WTC11 (cell line): ENCODE data around the gene MAP4K4. TPM values are rescaled to one million over a fixed set of nuclear protein-coding genes. Genes with fewer than 3 reads are reported as not detected.

Source experiments
- ATAC-seq: fragments of 200-7000 bp; cut with Tn5 transposase; 2 replicates; pipeline ENCODE4 v1.10.0; 2021; ENCODE audit warnings: mild to moderate bottlenecking, moderate library complexity
- CTCF ChIA-PET: fragments of 300-600 bp; sonication (Branson Sonifier 250); formaldehyde crosslinking; loops from one replicate; lab custom pipeline; 2021; ENCODE audit warnings: antibody characterized with exemption; lab: Charles Lee
- POLR2A ChIA-PET: fragments of 350-600 bp; sonication (Branson Sonifier 250); formaldehyde crosslinking; loops from one replicate; lab custom pipeline; 2021; ENCODE audit warnings: antibody characterized with exemption; lab: Charles Lee
- DNase-seq: peaks from one replicate; pipeline ENCODE4 v3.0.0; 2021; ENCODE audit warnings: low spot score
- H3K27ac Mint-ChIP-seq: 2 replicates; pipeline ENCODE4 v1.8.0; 2021; ENCODE audit warnings: mixed read lengths
- H3K27me3 Mint-ChIP-seq: 2 replicates; pipeline ENCODE4 v1.8.0; 2021; ENCODE audit warnings: low read depth, mild to moderate bottlenecking, moderate library complexity, mixed read lengths
- H3K36me3 Mint-ChIP-seq: 2 replicates; pipeline ENCODE4 v1.8.0; 2021; ENCODE audit warnings: mixed read lengths
- H3K4me1 Mint-ChIP-seq: 2 replicates; pipeline ENCODE4 v1.8.0; 2022; ENCODE audit warnings: mixed read lengths
- H3K4me3 Mint-ChIP-seq: 2 replicates; pipeline ENCODE4 v1.8.0; 2021; ENCODE audit warnings: mild to moderate bottlenecking, moderate library complexity, mixed read lengths
- H3K9me3 Mint-ChIP-seq: 2 replicates; pipeline ENCODE4 v1.8.0; 2021; ENCODE audit warnings: mixed read lengths
- AFF4 ChIP-seq: sonication (generic); formaldehyde crosslinking; IDR thresholded peaks from 2 replicates; pipeline ENCODE4 v1.8.1; 2023; ENCODE audit warnings: mild to moderate bottlenecking, missing genetic modification reagents, borderline replicate concordance
- AR ChIP-seq: fragments of 250-450 bp; sonication (Bioruptor Pico); IDR thresholded peaks from 2 replicates; pipeline ENCODE4 v1.9.0; 2021; ENCODE audit warnings: mild to moderate bottlenecking
- ATF3 ChIP-seq: sonication (generic); formaldehyde crosslinking; conservative IDR thresholded peaks from 2 replicates; pipeline ENCODE4 v1.8.1; 2022; ENCODE audit warnings: mild to moderate bottlenecking, missing genetic modification reagents
- E2F4 ChIP-seq: sonication (generic); formaldehyde crosslinking; IDR thresholded peaks from 2 replicates; pipeline ENCODE4 v1.8.1; 2022; ENCODE audit warnings: low read depth, mild to moderate bottlenecking, moderate library complexity, missing genetic modification reagents, borderline replicate concordance
- FOXK1 ChIP-seq: sonication (generic); formaldehyde crosslinking; IDR thresholded peaks from 2 replicates; pipeline ENCODE4 v1.8.0; 2022; ENCODE audit warnings: mild to moderate bottlenecking, moderate library complexity, missing genetic modification reagents
- HMGXB4 ChIP-seq: sonication (generic); formaldehyde crosslinking; IDR thresholded peaks from 2 replicates; pipeline ENCODE4 v1.8.1; 2023; ENCODE audit warnings: mild to moderate bottlenecking, moderate library complexity, missing genetic modification reagents
- IRF1 ChIP-seq: sonication (generic); formaldehyde crosslinking; IDR thresholded peaks from 2 replicates; pipeline ENCODE4 v1.8.0; 2023; ENCODE audit warnings: missing genetic modification reagents
- SMAD3 ChIP-seq: sonication (generic); formaldehyde crosslinking; IDR thresholded peaks from 2 replicates; pipeline ENCODE4 v1.8.0; 2022; ENCODE audit warnings: missing genetic modification reagents, mild to moderate bottlenecking, borderline replicate concordance
- ZBTB21 ChIP-seq: sonication (generic); formaldehyde crosslinking; IDR thresholded peaks from 2 replicates; pipeline ENCODE4 v1.8.1; 2023; ENCODE audit warnings: mild to moderate bottlenecking, missing genetic modification reagents, borderline replicate concordance
- ZNF317 ChIP-seq: sonication (generic); formaldehyde crosslinking; IDR thresholded peaks from 2 replicates; pipeline ENCODE4 v1.8.1; 2023; ENCODE audit warnings: low read depth, mild to moderate bottlenecking, moderate library complexity, missing genetic modification reagents, borderline replicate concordance
- ZNF416 ChIP-seq: fragments of 250-450 bp; sonication (Bioruptor Pico); IDR thresholded peaks from 2 replicates; pipeline ENCODE4 v1.9.0; 2021; ENCODE audit warnings: mild to moderate bottlenecking, inconsistent platforms
- ZNF423 ChIP-seq: fragments of 250-450 bp; sonication (Bioruptor Pico); IDR thresholded peaks from 2 replicates; pipeline ENCODE4 v2.1.2; 2022; ENCODE audit warnings: mild to moderate bottlenecking, moderate library complexity
- total RNA-seq: library from RNA; stranded (reverse); gene quantifications from 3 replicates; pipeline ENCODE4 v1.2.3, GENCODE V29; 2021
- TF ChIP-seq, protein P1 (sequence below): sonication (generic); formaldehyde crosslinking; conservative IDR thresholded peaks from 2 replicates; pipeline ENCODE4 v1.8.1; 2023; ENCODE audit warnings: mild to moderate bottlenecking, low read depth, missing genetic modification reagents, moderate library complexity
- TF ChIP-seq, protein P2 (sequence below): sonication (generic); formaldehyde crosslinking; IDR thresholded peaks from 2 replicates; pipeline ENCODE4 v1.8.0; 2022; ENCODE audit warnings: mild to moderate bottlenecking, missing genetic modification reagents
- TF ChIP-seq, protein P3 (sequence below): sonication (generic); formaldehyde crosslinking; IDR thresholded peaks from 2 replicates; pipeline ENCODE4 v1.8.0; 2022; ENCODE audit warnings: mild to moderate bottlenecking, missing genetic modification reagents
- TF ChIP-seq, protein P4 (sequence below): fragments of 250-450 bp; sonication (Bioruptor Pico); IDR thresholded peaks from 2 replicates; pipeline ENCODE4 v1.9.0; 2021; ENCODE audit warnings: mild to moderate bottlenecking

Gene MAP4K4
- total RNA-seq, 1 experiment from 2014 or later = 112 TPM

DNA sequence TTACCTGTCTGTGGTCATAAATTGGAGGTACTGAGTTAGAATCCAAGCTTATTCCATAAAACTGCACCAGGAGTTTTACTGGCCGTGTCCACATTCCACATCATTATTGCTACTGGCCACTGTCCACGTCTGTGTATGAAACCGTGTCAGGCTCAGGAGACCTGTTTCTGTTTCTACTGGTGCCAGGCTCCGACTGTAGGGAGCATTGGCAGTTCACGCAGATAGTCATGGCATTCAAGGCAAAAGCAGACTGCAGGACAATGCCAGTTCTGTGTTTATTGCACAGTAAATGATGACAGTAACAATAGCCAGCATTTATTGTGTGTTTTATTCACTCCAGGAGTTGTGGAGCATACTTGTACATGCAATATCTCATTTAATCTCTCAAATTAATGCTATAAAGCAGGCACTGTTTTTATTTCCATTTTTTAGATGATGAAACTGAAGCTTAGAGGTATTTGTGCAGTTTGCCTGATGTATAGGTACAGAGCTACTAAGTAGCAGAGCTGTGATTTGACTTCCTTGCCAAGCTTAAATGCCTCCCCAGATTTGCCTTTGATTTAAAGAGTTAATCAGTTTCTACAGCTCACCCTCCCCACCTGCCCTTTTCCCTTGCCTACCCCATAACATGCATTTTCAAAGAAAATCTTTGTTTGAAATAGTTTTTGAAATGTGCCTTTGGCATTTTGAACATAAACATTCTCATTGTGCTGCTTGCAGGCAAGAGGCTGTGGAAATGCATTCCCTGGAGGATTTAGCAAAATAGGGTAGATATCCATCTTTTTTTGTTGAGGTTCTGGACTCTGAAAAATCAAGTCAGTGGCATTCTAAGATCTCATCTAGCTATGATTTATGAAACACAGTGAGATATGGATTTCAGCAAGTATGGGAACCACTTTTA is 55.5 kb downstream of the MAP4K4 start:
- Mint-ChIP-seq H3K27ac (peak overlapping the region; percentile 83), H3K4me3 (no peak overlapping the region), H3K9me3 (peaks cover 4% of the 10 kb centered on the region), H3K27me3 (no peaks in the 10 kb centered on the region), H3K4me1 (peaks cover 65% of the 10 kb centered on the region), H3K36me3 (peaks cover 6% of the 10 kb centered on the region)
- DNase-seq (no peak), ATAC-seq (no peak)
- ChIA-PET CTCF (interaction anchor here (1.3 kb wide), 1 partner anchor 40 kb away, joined by 8 read pairs; no protein-coding TSS in a partner anchor), POLR2A (interaction anchor here (1.0 kb wide), 1 partner anchor 10 kb away, joined by 3 read pairs; no protein-coding TSS in a partner anchor)
- TF ChIP-seq AFF4 (CRISPR knock-in tag) = no peak
- TF ChIP-seq, protein P1, sequence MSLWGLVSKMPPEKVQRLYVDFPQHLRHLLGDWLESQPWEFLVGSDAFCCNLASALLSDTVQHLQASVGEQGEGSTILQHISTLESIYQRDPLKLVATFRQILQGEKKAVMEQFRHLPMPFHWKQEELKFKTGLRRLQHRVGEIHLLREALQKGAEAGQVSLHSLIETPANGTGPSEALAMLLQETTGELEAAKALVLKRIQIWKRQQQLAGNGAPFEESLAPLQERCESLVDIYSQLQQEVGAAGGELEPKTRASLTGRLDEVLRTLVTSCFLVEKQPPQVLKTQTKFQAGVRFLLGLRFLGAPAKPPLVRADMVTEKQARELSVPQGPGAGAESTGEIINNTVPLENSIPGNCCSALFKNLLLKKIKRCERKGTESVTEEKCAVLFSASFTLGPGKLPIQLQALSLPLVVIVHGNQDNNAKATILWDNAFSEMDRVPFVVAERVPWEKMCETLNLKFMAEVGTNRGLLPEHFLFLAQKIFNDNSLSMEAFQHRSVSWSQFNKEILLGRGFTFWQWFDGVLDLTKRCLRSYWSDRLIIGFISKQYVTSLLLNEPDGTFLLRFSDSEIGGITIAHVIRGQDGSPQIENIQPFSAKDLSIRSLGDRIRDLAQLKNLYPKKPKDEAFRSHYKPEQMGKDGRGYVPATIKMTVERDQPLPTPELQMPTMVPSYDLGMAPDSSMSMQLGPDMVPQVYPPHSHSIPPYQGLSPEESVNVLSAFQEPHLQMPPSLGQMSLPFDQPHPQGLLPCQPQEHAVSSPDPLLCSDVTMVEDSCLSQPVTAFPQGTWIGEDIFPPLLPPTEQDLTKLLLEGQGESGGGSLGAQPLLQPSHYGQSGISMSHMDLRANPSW (CRISPR knock-in tag) = no peak
- TF ChIP-seq, protein P2, sequence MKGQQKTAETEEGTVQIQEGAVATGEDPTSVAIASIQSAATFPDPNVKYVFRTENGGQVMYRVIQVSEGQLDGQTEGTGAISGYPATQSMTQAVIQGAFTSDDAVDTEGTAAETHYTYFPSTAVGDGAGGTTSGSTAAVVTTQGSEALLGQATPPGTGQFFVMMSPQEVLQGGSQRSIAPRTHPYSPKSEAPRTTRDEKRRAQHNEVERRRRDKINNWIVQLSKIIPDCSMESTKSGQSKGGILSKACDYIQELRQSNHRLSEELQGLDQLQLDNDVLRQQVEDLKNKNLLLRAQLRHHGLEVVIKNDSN = no peak
- no peak for TF ChIP-seq ZNF317 (CRISPR knock-in tag)
- TF ChIP-seq, protein P3, sequence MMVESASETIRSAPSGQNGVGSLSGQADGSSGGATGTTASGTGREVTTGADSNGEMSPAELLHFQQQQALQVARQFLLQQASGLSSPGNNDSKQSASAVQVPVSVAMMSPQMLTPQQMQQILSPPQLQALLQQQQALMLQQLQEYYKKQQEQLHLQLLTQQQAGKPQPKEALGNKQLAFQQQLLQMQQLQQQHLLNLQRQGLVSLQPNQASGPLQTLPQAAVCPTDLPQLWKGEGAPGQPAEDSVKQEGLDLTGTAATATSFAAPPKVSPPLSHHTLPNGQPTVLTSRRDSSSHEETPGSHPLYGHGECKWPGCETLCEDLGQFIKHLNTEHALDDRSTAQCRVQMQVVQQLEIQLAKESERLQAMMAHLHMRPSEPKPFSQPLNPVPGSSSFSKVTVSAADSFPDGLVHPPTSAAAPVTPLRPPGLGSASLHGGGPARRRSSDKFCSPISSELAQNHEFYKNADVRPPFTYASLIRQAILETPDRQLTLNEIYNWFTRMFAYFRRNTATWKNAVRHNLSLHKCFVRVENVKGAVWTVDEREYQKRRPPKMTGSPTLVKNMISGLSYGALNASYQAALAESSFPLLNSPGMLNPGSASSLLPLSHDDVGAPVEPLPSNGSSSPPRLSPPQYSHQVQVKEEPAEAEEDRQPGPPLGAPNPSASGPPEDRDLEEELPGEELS (CRISPR knock-in tag) = no peak
- TF ChIP-seq ZNF416 (CRISPR knock-in tag) = no peak
- TF ChIP-seq FOXK1 (CRISPR knock-in tag) = no peak
- TF ChIP-seq SMAD3 = no peak
- TF ChIP-seq E2F4 (CRISPR knock-in tag) = no peak
- TF ChIP-seq IRF1 (CRISPR knock-in tag) = no peak
- TF ChIP-seq ZBTB21 = no peak
- no peak for TF ChIP-seq ATF3 (CRISPR knock-in tag)
- no peak for TF ChIP-seq ZNF423 (CRISPR knock-in tag)
- TF ChIP-seq, protein P4, sequence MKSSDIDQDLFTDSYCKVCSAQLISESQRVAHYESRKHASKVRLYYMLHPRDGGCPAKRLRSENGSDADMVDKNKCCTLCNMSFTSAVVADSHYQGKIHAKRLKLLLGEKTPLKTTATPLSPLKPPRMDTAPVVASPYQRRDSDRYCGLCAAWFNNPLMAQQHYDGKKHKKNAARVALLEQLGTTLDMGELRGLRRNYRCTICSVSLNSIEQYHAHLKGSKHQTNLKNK = no peak
- no peak for TF ChIP-seq HMGXB4 (CRISPR knock-in tag)
- TF ChIP-seq AR (CRISPR knock-in tag) = no peak
